ENCODE results near the gene VAV2. TPM values are rescaled to one million over a fixed set of nuclear protein-coding genes. Genes with fewer than 3 reads are reported as not detected.

Gene VAV2
- total RNA-seq, 2 experiments from 2014 or later: 11.0 to 27.8 TPM

DNA sequence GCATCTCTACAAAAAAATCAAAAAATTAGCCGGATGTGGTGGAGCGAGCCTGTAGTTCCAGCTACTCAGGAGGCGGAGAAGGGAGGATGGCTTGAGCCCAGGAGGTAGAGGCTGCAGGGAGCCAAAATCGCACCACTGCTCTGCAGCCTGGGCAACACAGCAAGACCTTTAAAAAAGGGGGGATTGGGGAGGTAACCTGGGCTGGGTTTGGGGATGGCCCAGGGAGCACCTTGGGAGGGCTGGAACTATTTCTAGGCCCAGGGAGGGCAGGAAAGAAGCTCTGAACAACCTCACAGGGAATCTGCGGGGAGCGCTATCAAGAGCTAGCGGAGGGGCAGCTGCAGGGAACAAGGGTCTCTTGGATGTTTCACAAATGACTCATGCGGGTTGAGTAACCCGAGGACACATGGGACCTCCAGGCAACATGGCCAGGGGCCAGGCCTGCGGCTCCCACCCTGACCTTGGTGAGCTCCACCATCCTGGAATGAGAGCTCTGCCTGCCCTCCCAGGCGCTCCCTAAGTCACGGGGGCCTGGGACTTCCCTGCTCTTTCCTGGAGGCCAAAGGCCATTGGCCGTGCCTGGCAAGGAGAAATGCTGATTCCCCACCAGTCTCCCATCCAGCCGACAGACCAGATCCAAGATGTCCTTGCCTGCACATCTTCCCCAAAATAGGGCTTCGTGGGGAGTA is 277.4 kb downstream of the VAV2 start:
- Histone ChIP-seq H3K9me2 (ENCODE audit: insufficient read depth, low read length) (no peaks in the 10 kb centered on the region), H2AFZ (ENCODE audit: low read length) (no peak overlapping the region), H3K9me3 (ENCODE audit: low read length) (no peaks in the 10 kb centered on the region), H4K20me1 (ENCODE audit: insufficient read depth, low read length) (no peaks in the 10 kb centered on the region), H3K4me3 (ENCODE audit: low read depth, low read length, poor library complexity, severe bottlenecking) (no peak overlapping the region), H3K27ac (ENCODE audit: low read depth, low read length, poor library complexity, severe bottlenecking) (no peak overlapping the region), H3K36me3 (ENCODE audit: insufficient read depth, low read length) (no peaks in the 10 kb centered on the region), H3K4me1 (ENCODE audit: insufficient read depth, low read length, poor library complexity, severe bottlenecking) (peaks cover 29% of the 10 kb centered on the region), H3K79me2 (ENCODE audit: insufficient read depth, low read depth, low read length) (no peaks in the 10 kb centered on the region), H3K4me2 (ENCODE audit: low read length) (no peak overlapping the region)
- DNase-seq (ENCODE audit: low spot score): no peak
- ChIA-PET CTCF (ENCODE audit: unreplicated experiment) (interaction anchor here (1.0 kb wide), 1 partner anchor 181 kb away, joined by 3 read pairs; no protein-coding TSS in a partner anchor), POLR2A (no interaction called here)
- TF ChIP-seq EZH2phosphoT487 (IDR thresholded peaks at IDR 0.05; ENCODE audit: borderline replicate concordance, low read depth, low read length): no peak
- TF ChIP-seq, protein P1, sequence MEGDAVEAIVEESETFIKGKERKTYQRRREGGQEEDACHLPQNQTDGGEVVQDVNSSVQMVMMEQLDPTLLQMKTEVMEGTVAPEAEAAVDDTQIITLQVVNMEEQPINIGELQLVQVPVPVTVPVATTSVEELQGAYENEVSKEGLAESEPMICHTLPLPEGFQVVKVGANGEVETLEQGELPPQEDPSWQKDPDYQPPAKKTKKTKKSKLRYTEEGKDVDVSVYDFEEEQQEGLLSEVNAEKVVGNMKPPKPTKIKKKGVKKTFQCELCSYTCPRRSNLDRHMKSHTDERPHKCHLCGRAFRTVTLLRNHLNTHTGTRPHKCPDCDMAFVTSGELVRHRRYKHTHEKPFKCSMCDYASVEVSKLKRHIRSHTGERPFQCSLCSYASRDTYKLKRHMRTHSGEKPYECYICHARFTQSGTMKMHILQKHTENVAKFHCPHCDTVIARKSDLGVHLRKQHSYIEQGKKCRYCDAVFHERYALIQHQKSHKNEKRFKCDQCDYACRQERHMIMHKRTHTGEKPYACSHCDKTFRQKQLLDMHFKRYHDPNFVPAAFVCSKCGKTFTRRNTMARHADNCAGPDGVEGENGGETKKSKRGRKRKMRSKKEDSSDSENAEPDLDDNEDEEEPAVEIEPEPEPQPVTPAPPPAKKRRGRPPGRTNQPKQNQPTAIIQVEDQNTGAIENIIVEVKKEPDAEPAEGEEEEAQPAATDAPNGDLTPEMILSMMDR (conservative IDR thresholded peaks at IDR 0.05; ENCODE audit: low read length): no peak
- no TSS peak for BruUV-seq (replicated peaks)
- intact Hi-C loops (cut with micrococcal nuclease; ENCODE audit: unreplicated experiment): loop anchor here (1.0 to 5.0 kb wide), 2 partner anchors 57 to 181 kb away; no protein-coding TSS in a partner anchor

DNA sequence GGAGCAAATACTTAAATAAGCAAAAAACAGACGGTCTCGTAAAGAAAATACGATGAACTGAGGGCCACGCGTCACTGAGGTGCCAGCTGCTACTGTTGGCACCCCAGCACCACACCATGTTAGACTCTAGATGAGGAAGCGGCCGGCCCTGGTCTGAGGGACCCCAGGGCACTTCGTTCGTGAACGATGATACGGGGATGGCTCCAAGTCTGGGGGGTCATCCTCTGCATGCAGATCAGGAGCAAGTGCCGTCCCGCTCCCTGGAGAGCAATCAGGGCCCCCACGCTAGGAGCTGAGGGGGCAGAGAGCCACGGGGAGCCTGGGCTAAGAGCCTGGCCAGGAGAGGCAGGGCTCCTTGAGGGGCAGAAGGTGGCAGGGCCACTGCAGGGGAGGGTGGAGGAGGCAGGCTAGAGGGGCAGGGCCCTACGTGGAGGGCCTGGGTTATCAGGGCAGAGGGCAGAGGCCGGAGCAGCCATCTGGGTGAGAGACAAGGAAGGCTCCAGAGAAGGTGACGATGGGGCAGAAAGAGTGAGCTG is 278.1 kb downstream of the VAV2 start:
- no peak for TF ChIP-seq EZH2phosphoT487 (IDR thresholded peaks at IDR 0.05; ENCODE audit: borderline replicate concordance, low read depth, low read length)
- TF ChIP-seq, protein P1 (conservative IDR thresholded peaks at IDR 0.05; ENCODE audit: low read length): no peak
- Histone ChIP-seq H2AFZ (ENCODE audit: low read length) (no peak overlapping the region), H3K9me3 (ENCODE audit: low read length) (no peaks in the 10 kb centered on the region), H3K79me2 (ENCODE audit: insufficient read depth, low read depth, low read length) (no peaks in the 10 kb centered on the region), H4K20me1 (ENCODE audit: insufficient read depth, low read length) (no peaks in the 10 kb centered on the region), H3K36me3 (ENCODE audit: insufficient read depth, low read length) (no peaks in the 10 kb centered on the region), H3K4me3 (ENCODE audit: low read depth, low read length, poor library complexity, severe bottlenecking) (no peak overlapping the region), H3K4me1 (ENCODE audit: insufficient read depth, low read length, poor library complexity, severe bottlenecking) (peaks cover 36% of the 10 kb centered on the region), H3K27ac (ENCODE audit: low read depth, low read length, poor library complexity, severe bottlenecking) (no peak overlapping the region), H3K4me2 (ENCODE audit: low read length) (no peak overlapping the region), H3K9me2 (ENCODE audit: insufficient read depth, low read length) (no peaks in the 10 kb centered on the region)
- CTCF ChIA-PET (ENCODE audit: unreplicated experiment): no interaction called here
- no TSS peak for BruUV-seq (replicated peaks)
- DNase-seq (ENCODE audit: low spot score): no peak
- intact Hi-C loops (cut with micrococcal nuclease; ENCODE audit: unreplicated experiment): no loop called here
- POLR2A ChIA-PET: no interaction called here
